Measurements from ENCODE around the gene BTK.
A peak's percentile ranks its signal among the peaks of the same experiment; 100 is the strongest.

Gene BTK

DNA sequence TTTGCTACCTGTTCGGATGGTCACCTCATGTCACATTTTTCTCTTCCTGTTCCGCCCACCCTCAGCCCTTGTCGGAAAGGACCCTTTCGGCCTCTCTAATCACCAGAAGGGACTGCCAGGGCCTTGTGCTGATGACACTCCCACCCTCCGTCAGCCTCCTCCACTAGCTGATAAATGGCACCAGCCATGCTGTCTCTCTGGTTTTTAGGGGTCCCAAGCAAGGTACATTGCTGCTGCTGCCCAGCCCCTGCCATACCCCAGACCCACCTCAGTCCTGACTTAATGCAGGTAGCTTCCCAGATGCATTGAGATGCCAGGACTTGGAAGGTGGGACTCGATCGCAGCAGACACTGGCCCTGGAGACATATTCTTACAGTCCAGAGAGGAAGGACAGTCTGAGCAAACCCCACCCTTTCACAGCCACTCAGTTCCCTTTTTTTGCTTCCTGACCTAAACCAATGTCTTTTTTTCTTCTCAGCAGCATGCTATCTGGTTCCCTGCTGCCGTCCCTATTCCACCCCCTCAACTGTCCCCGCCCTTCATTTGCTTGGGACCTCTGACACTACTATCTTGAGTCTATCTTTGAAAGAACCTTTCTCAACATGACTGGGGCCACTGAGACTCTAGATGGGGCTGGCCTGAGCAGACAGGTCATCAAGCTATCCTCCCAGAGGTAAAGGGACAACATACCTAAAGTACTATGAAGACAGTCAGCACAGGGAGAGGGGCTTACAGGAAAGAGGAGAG is at the start of gene BTK:
BTK (minus strand) TSS at position 397 of the 747 bp plus-strand sequence. CDS start 10,907 bp downstream, outside the sequence.
- DNase-seq (ENCODE audit: low spot score): no peak

GRCh38 chrX:101430457-101431078 is 44.6 kb upstream of the BTK start:
- DNase-seq (ENCODE audit: low spot score): no peak

DNA sequence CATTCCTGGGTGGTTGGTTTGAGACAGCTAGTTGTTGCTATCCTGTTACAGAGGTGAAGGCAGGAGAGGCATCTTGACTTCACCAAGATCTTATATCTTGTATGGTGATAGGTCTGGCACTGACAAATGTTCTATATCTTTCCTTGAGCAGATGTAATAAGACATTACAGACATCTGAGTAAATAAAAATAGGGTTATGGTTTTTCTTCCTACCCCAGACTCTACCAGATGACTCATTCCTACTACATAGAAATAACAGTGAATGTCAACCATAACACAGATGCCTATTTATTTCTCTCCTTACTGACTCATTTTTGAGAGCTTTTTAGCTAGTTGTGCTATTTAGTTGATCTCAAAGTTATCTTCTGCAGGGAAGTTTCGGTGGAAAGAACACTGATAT is 43.9 kb upstream of the BTK start:
- no peak for DNase-seq (ENCODE audit: low spot score)

GRCh38 chrX:101427954-101428353 is 42.0 kb upstream of the BTK start:
- no peak for DNase-seq (ENCODE audit: low spot score)

DNA sequence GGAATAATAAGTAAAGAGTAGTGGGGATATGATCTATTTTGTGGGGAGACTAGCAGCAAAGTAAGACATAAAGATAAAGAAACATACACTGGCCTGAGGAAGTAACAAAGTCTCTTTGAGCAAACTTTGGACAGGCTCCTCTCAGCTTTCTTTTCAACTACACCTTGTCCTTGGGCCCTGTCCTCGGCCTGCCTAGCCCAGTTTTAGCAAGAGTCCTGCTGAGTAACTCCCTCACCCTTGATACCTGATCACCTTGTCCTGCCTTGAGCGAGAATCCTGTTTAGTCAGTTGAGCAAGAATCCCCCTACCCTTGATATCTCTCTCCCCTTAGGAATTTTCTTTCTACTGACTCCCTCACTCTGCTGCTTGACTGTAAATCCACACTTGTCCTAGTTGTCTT is 33.5 kb upstream of the BTK start:
- DNase-seq (ENCODE audit: low spot score): no peak

- DNase-seq (ENCODE audit: low spot score): peak; percentile 39
Observed at GRCh38 chrX:101417981-101418841, 32.2 kb upstream of the BTK start.

DNA sequence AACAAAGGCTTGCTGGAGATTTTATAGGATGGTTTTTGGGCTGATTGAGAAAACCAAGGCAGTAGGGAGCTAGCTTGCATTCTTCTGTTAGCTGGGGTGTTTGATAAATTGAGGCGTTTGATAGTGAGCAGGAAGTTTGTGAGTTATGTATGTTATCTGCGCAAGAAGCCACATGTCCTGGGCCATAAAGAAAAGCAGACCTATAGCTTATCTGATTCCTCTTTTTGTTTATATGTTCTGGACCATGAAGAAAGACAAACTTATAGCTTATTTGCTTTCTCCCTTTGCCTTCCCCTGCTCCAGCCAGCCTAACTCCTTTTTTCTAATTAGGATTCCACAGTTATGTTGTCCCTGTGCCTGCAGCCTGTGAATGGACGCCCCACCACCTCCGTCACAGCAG is 31.2 kb upstream of the BTK start:
- no peak for DNase-seq (ENCODE audit: low spot score)

DNA sequence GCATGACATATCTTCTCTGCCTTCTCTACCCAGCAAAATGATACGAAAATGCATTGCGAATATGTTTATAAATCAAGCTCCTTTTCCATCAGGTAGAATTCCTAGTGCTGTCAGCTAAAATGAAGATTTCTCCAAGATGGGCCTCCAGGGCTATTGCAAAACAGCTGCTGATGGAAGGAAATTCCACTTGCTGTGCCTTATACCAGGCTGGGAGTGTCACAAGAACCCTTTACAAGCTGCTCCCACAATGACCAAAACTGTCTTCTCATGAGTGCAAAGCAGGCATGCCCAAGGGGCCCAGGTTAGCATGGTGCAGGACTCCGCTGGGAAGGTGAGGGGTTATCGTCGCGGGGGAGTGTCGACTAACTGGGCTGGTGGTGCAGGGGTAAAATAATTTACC is 30.7 kb upstream of the BTK start:
- no peak for DNase-seq (ENCODE audit: low spot score)

DNA sequence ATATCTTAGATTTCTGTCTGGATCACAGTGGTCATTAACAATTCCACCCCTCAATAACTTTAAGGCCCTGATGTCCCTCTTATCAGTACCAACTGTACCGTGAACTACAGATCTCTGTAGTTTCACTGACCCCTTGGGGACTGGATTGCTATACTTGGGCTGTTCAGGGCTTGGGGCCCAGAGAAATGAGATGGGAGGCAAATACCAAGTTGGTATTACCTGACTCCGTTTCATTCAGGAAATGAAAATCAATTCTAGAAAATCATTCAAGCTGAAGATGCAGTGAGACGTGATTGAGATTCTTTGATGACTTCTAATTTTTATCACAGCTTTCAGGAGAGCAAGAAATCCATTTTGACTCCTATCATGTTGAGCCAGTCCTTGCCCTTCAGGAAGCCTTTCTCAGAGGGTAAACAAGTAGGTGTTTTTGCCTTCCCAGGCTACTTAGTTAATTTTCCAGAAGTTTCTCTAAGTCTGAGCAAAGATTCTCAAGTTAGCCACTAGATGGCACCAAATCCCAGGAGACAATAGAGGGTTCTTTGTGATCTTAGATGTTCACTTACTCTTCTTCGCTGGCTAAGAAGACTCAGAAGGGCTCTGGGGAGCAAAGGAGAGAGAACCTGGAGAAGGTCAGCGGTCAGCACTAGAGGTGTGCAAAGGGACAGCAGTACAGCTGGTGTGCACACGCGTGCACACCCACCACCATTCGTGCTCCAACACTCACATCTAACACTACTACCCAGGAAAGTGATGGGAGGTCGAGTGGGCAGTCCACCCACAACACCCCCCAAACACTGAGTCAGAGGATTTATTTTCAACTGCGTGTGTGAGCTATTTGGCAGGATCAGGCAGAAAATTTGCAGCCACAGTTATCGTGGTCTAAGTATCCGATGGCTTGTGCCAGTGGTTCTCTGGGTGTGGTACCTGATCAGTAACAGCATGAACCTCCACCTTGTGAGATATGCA is 29.5 kb upstream of the BTK start:
- DNase-seq (ENCODE audit: low spot score): peak; percentile 69

- DNase-seq (ENCODE audit: low spot score): no peak
Observed at GRCh38 chrX:101411984-101412383, 26.0 kb upstream of the BTK start.

DNA sequence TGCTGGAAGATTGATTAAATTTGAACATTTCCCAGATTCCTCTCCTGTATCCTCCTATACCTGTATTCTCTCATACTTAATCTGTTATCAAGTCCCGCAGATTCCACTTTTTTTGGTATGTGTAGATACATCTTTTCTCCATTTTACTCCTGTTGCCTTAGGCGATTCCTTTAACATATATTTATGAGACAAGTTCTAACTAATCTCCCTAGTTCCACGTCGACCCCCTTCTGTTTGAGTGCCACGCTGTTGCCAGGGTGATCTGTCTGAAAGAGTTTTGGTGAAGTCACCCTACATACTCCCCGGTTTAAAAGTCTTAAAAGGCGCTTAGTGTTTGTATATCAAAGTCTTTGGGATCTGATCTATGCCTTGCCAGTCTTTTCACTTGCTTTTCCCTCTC is 24.5 kb upstream of the BTK start:
- no peak for DNase-seq (ENCODE audit: low spot score)

GRCh38 chrX:101409043-101409442 is 23.1 kb upstream of the BTK start:
- DNase-seq (ENCODE audit: low spot score): no peak

GRCh38 chrX:101408532-101408841 is 22.5 kb upstream of the BTK start:
- DNase-seq (ENCODE audit: low spot score): no peak

DNA sequence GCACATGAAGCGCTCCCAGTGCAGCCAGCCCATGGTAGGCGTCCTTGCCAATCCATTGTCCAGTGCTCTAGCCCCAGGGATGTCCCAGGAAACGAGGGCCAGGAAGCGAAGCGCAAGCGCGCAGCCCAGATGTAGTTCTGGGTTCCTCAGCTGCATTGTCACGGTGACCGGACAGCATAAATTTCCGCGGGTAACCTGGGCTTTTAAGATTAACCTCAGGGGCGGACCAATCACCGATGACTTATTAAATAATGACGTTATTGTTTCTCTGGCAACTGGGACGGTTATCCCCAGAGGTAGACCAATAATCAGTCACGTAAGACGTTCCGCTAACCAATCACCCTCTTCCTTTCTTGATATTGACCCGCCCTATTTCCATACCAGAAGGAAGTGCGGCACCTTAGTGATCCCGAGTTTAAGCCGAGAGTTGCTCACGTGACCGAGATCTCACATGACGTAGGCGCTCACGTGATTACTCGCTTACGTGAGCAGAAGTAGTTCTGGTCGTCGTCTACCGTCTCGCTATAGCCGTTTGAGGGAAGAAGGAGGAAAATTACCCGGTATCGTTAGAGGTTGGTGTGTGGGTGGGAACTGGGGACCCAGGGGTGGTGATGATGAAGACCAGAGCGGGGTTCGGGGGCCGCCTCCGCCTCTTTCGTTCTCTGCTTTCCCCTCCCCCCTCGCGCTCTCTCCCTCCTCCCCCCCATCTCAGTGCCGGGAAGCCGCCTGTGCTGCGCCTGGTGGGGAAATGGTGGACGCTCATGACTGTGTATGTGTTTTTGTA is 21.9 kb upstream of the BTK start, which contains the start of the genes GLA and HNRNPH2:
GLA (minus strand) TSS at position 178 of the 784 bp plus-strand sequence; CDS start at position 156, 22 bp downstream.
HNRNPH2 (plus strand) TSS at position 475 of the 784 bp plus-strand sequence. CDS start 3,767 bp downstream, outside the sequence.
- peak; percentile 96 for DNase-seq (ENCODE audit: low spot score)

DNA sequence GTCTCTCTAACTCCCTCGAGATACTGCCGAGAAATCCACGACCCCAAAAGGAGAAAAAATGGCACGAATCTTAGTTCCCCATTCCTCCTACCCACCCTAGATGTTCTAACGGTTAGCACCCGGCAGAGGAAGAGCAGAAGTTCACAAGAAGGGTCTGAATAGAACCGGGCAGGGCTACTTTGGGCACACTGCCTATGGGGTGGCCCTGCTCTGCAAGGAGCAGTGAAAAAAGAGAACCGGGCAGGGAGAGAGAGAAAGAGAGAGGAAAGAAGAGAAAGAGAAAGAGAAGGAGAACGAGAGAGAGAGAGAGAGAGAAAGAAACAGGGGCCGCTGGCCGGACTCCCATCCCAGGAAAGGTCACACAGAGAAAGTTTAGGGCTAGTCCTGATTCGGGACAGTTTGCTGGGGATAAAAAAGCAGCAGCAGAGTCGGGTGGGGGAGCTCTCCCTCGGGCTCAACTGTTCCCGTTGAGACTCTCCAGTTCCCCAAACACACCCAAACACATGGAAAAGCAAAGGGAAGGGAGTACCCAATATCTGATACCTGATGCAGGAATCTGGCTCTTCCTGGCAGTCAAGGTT is 21.3 kb upstream of the BTK start:
- DNase-seq (ENCODE audit: low spot score): no peak

GRCh38 chrX:101399825-101400224 is 13.8 kb upstream of the BTK start:
- no peak for DNase-seq (ENCODE audit: low spot score)

DNA sequence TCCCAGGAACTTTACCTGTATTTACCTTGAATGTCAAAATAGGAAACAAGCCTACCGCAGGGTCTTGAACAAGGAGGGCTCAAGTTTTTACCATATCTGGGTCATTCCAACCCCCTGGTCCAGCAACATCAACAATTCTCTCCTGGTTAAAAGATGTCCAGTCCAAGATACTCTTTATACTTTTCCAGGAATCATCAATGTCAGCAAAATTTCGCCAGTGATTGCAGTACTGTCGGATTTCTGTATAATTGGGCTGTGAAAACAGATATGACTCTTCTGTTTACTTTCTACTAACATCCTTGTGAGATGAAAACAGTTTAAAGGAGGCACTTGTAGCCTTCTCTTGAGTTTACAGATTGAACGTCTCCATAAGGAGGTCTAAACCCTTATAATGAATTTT is 12.7 kb upstream of the BTK start:
- no peak for DNase-seq (ENCODE audit: low spot score)

GRCh38 chrX:101397779-101398178 is 11.8 kb upstream of the BTK start:
- DNase-seq (ENCODE audit: low spot score): no peak

GRCh38 chrX:101395789-101396188 is 9.8 kb upstream of the BTK start:
- DNase-seq (ENCODE audit: low spot score): no peak

DNA sequence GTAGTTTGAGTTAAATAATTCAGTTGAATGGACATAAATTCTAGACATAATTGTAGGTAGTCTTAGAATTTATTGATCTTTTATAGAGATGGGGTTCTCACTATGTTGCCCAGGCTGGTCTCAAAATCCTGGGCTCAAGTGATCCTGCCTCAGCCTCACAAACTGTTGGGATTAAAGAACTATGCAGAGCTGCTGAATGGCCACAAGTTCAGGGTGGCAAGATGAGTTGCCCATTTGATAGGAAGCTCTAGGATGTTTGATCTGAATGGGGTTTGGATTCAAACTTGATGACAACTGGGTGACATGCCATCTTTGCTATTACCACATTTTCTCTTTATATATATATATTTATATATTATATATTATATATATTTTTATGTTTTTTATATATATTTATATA is 8.4 kb upstream of the BTK start:
- DNase-seq (ENCODE audit: low spot score): no peak
